Thoracic aorta (tissue), 2 donors: ENCODE results near the gene PDE6B. TPM values are rescaled to one million over a fixed set of nuclear protein-coding genes. Genes with fewer than 3 reads are reported as not detected.
"Not testable (repeated sequence)": the region's sequence is repeated elsewhere in the genome, so short reads cannot be mapped to it uniquely, and the experiment has no call there.

ENCODE experiments used
- ATAC-seq: fragments of 150-250 bp; one replicate; pipeline ENCODE4 v1.8.0; 2017; ENCODE audit warnings: low read depth; ENCODE audit not compliant: insufficient number of reproducible peaks, low FRiP score
- DNase-seq: peaks from one replicate; pipeline ENCODE4 v3.0.0-alpha.2; 2020; ENCODE audit warnings: low spot score
- H3K27ac ChIP-seq, 2 donors: fragments of 200-600 bp; sonication (generic); 1 replicate in 1 of 2; 2 replicates in 1 of 2; pipeline ENCODE4 v1.5.1; 2016; ENCODE audit warnings: mild to moderate bottlenecking in 2 of 2, moderate library complexity in 2 of 2
- H3K27me3 ChIP-seq: fragments of 200-600 bp; sonication (generic); replicated peaks from 2 replicates; pipeline ENCODE4 v1.6.0; 2016; ENCODE audit warnings: mild to moderate bottlenecking; ENCODE audit not compliant: insufficient read depth
- H3K36me3 ChIP-seq: fragments of 200-600 bp; sonication (generic); one replicate; pipeline ENCODE4 v1.5.1; 2016
- H3K4me1 ChIP-seq, 2 donors: fragments of 200-600 bp; sonication (generic); 1 replicate in 1 of 2; 2 replicates in 1 of 2; pipeline versions ENCODE4 v1.5.1 to v1.6.0; 2016; ENCODE audit warnings: low read depth in 2 of 2, mild to moderate bottlenecking in 1 of 2; ENCODE audit not compliant: control insufficient read depth in 1 of 2
- H3K4me3 ChIP-seq: fragments of 200-600 bp; sonication (generic); 2 replicates; pipeline ENCODE4 v1.5.1; 2016; ENCODE audit warnings: mild to moderate bottlenecking
- H3K9me3 ChIP-seq: fragments of 200-600 bp; sonication (generic); 2 replicates; pipeline ENCODE4 v1.5.1; 2016
- total RNA-seq, 2 donors: library from RNA; depleted of rRNA; stranded (reverse); fragments of >200 nt; gene quantifications; one replicate each; pipeline versions ENCODE4 v1.1.0 to v1.2.3, GENCODE V29; 2016
- TF ChIP-seq, protein P1 (sequence below): fragments of 200-600 bp; sonication (generic); IDR thresholded peaks from one replicate; pipeline ENCODE4 v1.5.1; 2019; ENCODE audit warnings: antibody characterized with exemption

PDE6B gene
- total RNA-seq, 2 donors from 2014 or later = 1.8 to 3.6 TPM

DNA sequence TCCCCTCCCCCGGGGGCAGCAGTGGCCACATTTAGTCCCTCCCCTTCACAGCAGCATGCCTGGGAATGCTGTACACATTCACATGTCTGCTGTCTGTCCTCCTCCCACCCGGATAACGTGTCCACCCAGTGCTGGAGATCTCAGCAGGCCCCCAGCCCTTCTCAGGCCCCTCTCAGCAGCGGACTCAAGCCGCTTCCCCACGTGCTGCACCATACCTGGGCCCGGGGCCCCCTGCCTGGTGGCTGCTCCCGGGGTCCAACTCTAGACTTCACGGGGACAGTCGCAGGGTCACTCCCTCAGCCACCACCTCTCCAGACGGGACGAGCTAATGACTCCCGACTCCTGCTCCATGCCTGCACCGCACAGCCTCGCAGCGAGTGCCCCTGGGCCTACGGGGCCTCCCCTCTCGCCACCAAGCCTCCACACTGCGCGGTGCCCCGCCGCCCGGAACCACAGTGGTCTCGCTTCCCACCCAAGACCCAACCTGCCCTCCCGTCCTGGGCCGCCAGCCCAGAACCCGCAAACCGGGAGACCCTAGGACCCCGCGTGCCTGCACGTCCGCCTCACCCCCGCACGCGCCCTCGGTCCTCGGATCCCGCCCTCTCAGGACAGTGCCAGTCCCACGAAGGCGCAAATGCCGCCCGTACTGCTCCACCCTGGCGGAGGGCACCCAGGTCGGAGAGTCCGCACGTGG, 79.0 kb downstream of the PDE6B start:
- no peak overlapping the region for H3K4me3 ChIP-seq
- no peak for ATAC-seq
- H3K27me3 ChIP-seq = no peaks in the 10 kb centered on the region
- DNase-seq = no peak
- no peaks in the 10 kb centered on the region for H3K36me3 ChIP-seq
- TF ChIP-seq, protein P1, sequence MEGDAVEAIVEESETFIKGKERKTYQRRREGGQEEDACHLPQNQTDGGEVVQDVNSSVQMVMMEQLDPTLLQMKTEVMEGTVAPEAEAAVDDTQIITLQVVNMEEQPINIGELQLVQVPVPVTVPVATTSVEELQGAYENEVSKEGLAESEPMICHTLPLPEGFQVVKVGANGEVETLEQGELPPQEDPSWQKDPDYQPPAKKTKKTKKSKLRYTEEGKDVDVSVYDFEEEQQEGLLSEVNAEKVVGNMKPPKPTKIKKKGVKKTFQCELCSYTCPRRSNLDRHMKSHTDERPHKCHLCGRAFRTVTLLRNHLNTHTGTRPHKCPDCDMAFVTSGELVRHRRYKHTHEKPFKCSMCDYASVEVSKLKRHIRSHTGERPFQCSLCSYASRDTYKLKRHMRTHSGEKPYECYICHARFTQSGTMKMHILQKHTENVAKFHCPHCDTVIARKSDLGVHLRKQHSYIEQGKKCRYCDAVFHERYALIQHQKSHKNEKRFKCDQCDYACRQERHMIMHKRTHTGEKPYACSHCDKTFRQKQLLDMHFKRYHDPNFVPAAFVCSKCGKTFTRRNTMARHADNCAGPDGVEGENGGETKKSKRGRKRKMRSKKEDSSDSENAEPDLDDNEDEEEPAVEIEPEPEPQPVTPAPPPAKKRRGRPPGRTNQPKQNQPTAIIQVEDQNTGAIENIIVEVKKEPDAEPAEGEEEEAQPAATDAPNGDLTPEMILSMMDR = no peak
- peaks cover 21 to 35% of the 10 kb centered on the region in 2 donors for H3K4me1 ChIP-seq
- H3K27ac ChIP-seq = no peak overlapping the region
- H3K9me3 ChIP-seq = no peaks in the 10 kb centered on the region

GRCh38 chr4:704971-705277, 79.6 kb downstream of the PDE6B start:
- no peak for ATAC-seq
- no peak for DNase-seq
- H3K36me3 ChIP-seq = no peaks in the 10 kb centered on the region
- H3K4me1 ChIP-seq = peaks cover 21 to 35% of the 10 kb centered on the region in 2 donors
- no peak overlapping the region for H3K27ac ChIP-seq
- no peaks in the 10 kb centered on the region for H3K9me3 ChIP-seq
- TF ChIP-seq, protein P1 = no peak
- H3K4me3 ChIP-seq = peak overlapping the region; percentile 100
- H3K27me3 ChIP-seq = no peaks in the 10 kb centered on the region

- no peaks in the 10 kb centered on the region for H3K36me3 ChIP-seq
- H3K27me3 ChIP-seq = no peaks in the 10 kb centered on the region
- H3K4me1 ChIP-seq = peaks cover 21 to 35% of the 10 kb centered on the region in 2 donors
- TF ChIP-seq, protein P1 = no peak
- peak; percentile 87 for DNase-seq
- no peaks in the 10 kb centered on the region for H3K9me3 ChIP-seq
- peak; percentile 92 for ATAC-seq
- H3K4me3 ChIP-seq = peak within 1 kb of the TSS; percentile 100
- H3K27ac ChIP-seq = peak within 1 kb of the TSS; percentile 70 to 80
Measured at GRCh38 chr4:705278-706082, 80.1 kb downstream of the PDE6B start, which contains the start of gene PCGF3. Gene PCGF3, plus strand, starts transcription at chr4:705832. Its CDS starts 27,849 bp downstream, at chr4:733681.

DNA sequence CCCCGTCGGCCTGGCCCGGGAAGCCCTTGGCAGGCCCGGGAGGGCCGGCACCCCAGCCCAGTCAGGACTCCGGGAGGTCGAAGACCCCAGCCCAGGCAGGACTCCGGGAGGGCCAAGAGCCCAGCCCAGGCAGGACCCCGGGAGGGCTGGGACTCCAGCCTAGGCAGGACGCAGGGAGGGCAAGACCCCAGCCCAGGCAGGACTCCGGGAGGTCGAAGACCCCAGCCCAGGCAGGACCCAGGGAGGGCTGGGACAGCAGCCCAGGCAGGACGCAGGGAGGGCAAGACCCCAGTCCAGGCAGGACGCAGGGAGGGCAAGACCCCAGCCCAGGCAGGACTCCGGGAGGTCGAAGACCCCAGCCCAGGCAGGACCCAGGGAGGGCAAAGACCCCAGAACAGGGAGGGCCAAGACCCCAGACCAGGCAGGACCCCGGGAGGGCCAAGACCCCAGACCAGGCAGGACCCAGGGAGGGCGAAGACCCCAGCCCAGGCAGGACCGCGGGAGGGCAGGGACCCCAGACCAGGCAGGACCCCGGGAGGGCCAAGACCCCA, 80.8 kb downstream of the PDE6B start:
- H3K36me3 ChIP-seq, H3K9me3 ChIP-seq, ATAC-seq, DNase-seq, H3K27me3 ChIP-seq: not testable (repeated sequence)
- peaks cover 21 to 35% of the 10 kb centered on the region in 2 donors for H3K4me1 ChIP-seq
- peak overlapping the region; percentile 100 for H3K4me3 ChIP-seq
- H3K27ac ChIP-seq = peak overlapping the region; percentile 70 to 80

DNA sequence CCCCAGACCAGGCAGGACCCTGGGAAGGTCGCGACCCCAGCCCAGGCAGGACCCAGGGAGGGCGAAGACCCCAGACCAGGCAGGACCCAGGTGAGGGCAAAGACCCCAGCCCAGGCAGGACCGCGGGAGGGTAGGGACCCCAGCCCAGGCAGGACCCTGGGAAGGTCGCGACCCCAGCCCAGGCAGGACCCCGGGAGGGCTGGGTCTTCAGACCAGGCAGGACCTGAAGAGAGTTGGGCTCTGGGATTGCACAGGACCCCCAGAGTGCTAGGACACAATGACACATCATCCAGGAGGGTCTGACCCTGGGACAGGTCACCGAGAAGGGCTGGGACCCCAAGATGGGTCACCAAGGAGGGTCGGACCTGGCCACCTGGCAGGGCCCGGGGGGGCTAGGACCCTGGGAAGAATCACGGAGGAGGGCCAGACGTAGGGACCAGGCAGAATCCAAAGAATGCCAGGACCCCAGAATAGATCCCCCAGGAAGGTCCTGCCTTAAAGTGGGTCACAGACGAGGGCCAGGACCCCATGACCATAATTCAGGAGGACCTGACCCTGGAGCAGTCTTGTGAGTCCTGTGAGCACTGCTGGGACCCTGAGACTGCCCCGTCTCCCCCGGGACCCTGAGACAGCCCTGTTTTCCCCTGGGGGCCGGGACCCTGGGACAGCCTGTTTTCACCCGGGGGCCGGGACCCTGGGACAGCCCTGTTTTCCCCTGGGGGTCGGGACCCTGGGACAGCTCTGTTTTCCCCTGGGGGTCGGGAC, 81.6 kb downstream of the PDE6B start:
- H3K27ac ChIP-seq = peak overlapping the region in 1 of 2 donors; percentile 8
- no peaks in the 10 kb centered on the region for H3K27me3 ChIP-seq
- H3K36me3 ChIP-seq = no peaks in the 10 kb centered on the region
- DNase-seq (no peak), ATAC-seq (no peak)
- TF ChIP-seq, protein P1 = no peak
- H3K4me3 ChIP-seq = peak overlapping the region; percentile 100
- H3K9me3 ChIP-seq = no peaks in the 10 kb centered on the region
- H3K4me1 ChIP-seq = peaks cover 21 to 35% of the 10 kb centered on the region in 2 donors
